ENCODE results near the gene ARHGEF16. TPM values are rescaled to one million over a fixed set of nuclear protein-coding genes. Genes with fewer than 3 reads are reported as not detected.

Gene ARHGEF16
- total and polyA plus RNA-seq, 7 donors: 0.41 to 51.8 (median 2.2) TPM

DNA sequence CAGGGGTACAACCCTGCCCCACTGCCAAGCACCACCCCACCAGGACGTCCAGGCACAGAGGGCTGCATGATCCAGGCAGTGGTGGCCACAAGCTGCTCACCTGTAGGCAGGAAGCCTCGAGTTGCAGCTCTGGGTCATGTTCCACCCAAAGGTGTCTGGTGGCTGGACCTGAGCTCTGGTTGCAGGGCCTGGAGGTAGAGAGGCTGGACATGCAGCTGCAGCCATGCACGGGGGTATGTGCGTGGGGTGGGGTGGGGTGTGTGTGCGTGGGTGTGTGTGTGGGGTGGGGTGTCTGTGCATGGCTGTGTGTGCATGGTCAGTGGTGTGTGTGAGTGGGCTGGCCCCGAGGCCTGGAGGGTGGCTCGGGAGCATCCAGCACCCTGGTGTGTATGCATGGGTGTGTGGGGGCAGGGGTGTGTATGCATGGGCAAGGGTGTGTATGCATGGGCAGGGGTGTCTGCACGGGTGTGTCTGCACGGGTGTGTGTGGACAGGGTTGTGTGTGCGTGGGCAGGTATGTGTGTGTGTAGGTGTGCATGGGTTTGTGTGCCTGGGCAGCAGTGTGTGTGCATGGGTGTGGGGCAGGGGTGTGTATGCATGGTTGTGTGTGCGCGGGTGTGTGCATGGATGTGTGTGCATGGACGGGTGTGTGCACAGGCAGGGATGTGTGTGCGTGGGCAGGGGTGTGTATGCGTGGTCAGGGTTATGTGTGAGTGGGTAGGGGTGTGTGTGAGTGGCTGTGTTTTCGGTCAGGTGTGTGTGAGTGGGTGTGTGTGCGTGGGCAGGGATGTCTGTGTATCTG, 15.6 kb downstream of the ARHGEF16 start:
- peaks cover 0 to 9% (median 3%) of the 10 kb centered on the region in 4 donors for H3K4me1 ChIP-seq
- 81 to 91% methylated on average over 17 of the region's 17 CpGs for WGBS, 2 donors
- peaks cover 0 to 34% (median 0%) of the 10 kb centered on the region in 3 donors for H3K27me3 ChIP-seq
- H3K9me3 ChIP-seq: no peaks in the 10 kb centered on the region
- intact Hi-C loops (cut with DNase I): no loop called here
- peak; percentile 50 for DNase-seq
- H3K27ac ChIP-seq: no peak overlapping the region
- no peak for TF ChIP-seq POLR2AphosphoS5 (IDR thresholded peaks at IDR 0.05)
- TF ChIP-seq EP300 (IDR thresholded peaks at IDR 0.05): no peak
- TF ChIP-seq, protein P1, sequence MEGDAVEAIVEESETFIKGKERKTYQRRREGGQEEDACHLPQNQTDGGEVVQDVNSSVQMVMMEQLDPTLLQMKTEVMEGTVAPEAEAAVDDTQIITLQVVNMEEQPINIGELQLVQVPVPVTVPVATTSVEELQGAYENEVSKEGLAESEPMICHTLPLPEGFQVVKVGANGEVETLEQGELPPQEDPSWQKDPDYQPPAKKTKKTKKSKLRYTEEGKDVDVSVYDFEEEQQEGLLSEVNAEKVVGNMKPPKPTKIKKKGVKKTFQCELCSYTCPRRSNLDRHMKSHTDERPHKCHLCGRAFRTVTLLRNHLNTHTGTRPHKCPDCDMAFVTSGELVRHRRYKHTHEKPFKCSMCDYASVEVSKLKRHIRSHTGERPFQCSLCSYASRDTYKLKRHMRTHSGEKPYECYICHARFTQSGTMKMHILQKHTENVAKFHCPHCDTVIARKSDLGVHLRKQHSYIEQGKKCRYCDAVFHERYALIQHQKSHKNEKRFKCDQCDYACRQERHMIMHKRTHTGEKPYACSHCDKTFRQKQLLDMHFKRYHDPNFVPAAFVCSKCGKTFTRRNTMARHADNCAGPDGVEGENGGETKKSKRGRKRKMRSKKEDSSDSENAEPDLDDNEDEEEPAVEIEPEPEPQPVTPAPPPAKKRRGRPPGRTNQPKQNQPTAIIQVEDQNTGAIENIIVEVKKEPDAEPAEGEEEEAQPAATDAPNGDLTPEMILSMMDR (IDR thresholded peaks at IDR 0.05): no peak
- no peak overlapping the region for H3K4me3 ChIP-seq
- no peaks in the 10 kb centered on the region for H3K36me3 ChIP-seq

DNA sequence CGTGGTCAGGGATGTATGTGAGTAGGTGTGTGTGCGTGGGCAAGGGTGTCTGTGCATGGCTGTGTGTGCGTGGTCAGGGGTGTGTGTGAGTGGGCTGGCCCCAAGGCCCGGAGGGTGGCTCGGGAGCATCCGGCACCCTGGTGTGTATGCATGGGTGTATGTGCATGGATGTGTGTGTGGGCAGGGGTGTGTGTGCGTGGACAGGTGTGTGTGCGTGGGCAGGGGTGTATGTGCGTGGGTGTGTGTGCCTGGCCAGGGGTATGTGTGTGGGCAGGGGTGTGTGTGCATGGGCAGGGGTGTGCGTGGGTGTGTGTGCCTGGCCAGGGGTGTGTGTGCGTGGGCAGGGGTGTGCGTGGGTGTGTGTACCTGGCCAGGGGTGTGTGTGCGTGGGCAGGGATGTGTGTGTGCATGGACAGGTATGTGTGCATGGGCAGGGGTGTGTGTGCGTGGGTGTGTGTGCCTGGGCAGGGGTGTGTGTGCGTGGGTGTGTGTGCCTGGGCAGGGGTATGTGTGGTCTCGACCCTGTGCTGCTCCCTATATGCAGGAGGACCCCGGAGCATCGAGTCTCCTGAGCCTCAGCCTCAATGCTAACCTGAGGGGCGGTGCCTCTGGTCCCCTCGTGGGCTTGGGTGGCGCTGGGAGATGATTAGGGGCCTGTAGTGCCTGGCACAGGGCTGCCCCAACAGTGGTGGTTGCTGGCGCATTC, 16.3 kb downstream of the ARHGEF16 start:
- H3K9me3 ChIP-seq: no peaks in the 10 kb centered on the region
- no peaks in the 10 kb centered on the region for H3K36me3 ChIP-seq
- TF ChIP-seq POLR2A (IDR thresholded peaks at IDR 0.05) (no peak), POLR2AphosphoS5 (IDR thresholded peaks at IDR 0.05) (no peak)
- peaks cover 0 to 33% (median 0%) of the 10 kb centered on the region in 3 donors for H3K27me3 ChIP-seq
- H3K4me3 ChIP-seq: no peak overlapping the region
- peaks cover 0 to 9% (median 3%) of the 10 kb centered on the region in 4 donors for H3K4me1 ChIP-seq
- DNase-seq: peak; percentile 58
- intact Hi-C loops (cut with DNase I): no loop called here
- H3K27ac ChIP-seq: no peak overlapping the region
- 87% methylated on average over 22 of the region's 22 CpGs for WGBS, 2 donors

DNA sequence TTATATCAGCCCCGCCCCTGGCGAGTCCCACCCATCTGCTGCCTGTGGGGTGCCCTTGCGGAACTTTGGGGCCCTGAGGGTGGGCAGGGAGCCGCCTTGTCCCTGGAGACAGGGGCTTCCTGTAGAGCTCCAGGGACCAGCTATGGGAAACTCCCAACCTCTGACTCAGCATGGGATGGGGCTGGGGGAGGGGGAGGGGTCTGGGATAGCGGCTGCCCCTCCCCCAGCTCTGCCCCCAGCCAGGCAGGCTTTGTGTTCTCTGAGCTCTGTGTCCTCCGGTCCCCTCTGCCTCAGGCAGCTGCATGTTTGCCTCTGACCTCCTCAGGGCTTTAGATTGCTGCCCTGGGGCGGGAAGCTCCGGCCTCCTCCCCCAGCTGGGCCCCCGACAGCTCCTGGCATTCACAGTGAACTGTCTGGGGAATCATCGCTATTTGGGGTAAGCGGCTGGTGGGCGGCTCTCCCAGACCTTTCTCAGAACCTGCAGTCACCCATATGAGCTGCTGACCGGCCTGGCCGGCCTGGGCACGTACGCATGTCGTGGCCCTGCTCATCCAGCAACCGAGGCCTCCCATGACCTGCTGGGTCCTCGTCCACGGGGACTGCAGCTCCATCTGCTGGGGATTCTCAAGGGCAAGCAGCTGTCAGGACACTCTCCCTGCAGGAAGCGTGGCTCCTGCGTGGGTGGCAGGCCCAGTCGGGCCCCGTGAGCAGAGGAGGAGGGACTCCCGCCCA, 17.1 kb downstream of the ARHGEF16 start:
- Histone ChIP-seq H3K36me3 (no peaks in the 10 kb centered on the region), H3K4me1 (peaks cover 0 to 9% (median 3%) of the 10 kb centered on the region in 4 donors), H3K9me3 (no peaks in the 10 kb centered on the region), H3K27ac (no peak overlapping the region), H3K27me3 (peaks cover 0 to 40% (median 0%) of the 10 kb centered on the region in 3 donors), H3K4me3 (no peak overlapping the region)
- intact Hi-C loops (cut with DNase I): no loop called here
- no peak for DNase-seq
- TF ChIP-seq POLR2A (IDR thresholded peaks at IDR 0.05) (no peak), EP300 (IDR thresholded peaks at IDR 0.05) (no peak), POLR2AphosphoS5 (IDR thresholded peaks at IDR 0.05) (no peak)
- TF ChIP-seq, protein P1 (IDR thresholded peaks at IDR 0.05): no peak
- 64 to 73% methylated on average over 25 of the region's 25 CpGs for WGBS, 2 donors

DNA sequence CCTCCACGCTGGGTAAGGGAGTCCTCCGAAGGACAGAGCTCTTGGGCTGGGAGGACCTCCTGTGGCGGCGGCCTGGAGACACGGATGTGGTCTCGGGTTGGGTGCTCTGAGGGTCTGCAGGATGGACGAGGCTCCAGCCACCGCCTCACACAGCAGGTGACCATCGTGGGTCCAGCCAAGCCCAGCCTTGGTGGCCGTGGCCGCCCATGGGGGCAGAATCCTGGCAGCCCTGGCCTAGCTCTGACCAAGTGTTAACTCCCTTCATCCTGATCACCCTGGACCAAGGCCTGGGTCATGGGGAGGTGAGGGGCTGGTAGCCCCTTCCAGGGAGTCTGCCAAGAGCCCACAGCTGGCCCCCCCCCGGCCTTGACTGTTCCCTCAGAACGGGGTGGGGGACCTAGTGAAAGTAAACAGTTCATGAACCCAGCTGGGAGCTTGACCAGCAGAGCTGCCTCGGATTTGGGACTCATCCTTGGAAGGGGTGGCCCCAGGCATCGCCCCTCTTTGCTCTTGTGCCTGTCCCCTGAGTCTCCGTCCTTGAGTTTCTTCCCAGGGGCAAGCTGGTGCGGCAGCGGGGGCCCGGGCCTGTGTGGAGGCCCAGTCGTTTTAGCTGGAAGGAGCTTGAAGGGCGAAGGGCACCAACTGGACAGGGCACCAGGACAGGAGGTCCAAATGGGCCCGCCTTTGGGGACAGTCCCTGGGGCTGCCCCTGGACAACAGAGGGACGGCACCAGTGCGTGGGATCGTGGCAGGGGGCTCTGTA, 17.8 kb downstream of the ARHGEF16 start:
- Histone ChIP-seq H3K27me3 (peaks cover 0 to 40% (median 0%) of the 10 kb centered on the region in 3 donors), H3K4me3 (no peak overlapping the region), H3K9me3 (no peaks in the 10 kb centered on the region), H3K4me1 (peaks cover 0 to 9% (median 3%) of the 10 kb centered on the region in 4 donors), H3K36me3 (no peaks in the 10 kb centered on the region), H3K27ac (no peak overlapping the region)
- DNase-seq: no peak
- intact Hi-C loops (cut with DNase I): no loop called here
- 81 to 84% methylated on average over 25 of the region's 25 CpGs for WGBS, 2 donors
- no peak for TF ChIP-seq POLR2AphosphoS5 (IDR thresholded peaks at IDR 0.05)
- TF ChIP-seq, protein P1 (IDR thresholded peaks at IDR 0.05): no peak
- TF ChIP-seq EP300 (IDR thresholded peaks at IDR 0.05): no peak
- no peak for TF ChIP-seq POLR2A (IDR thresholded peaks at IDR 0.05)
